Tibial artery (tissue), 4 donors: Measurements from ENCODE around the gene TRMT10B.

ENCODE experiments used
- DNase-seq, 2 donors: peaks; one replicate each; pipeline ENCODE4 v3.0.0-alpha.2; 2019
- H3K27ac ChIP-seq, 2 donors: fragments of 200-600 bp; sonication (generic) in 1 of 2; 1 replicate in 1 of 2; 2 replicates in 1 of 2; pipeline ENCODE4 v1.5.1; 2018 to 2019; ENCODE audit warnings: mild to moderate bottlenecking in 1 of 2
- H3K27me3 ChIP-seq, 2 donors: fragments of 200-600 bp; sonication (generic) in 1 of 2; one replicate each; pipeline versions ENCODE4 v1.5.1 to v1.6.0; 2016 to 2019
- H3K36me3 ChIP-seq, 3 donors: fragments of 200-600 bp; sonication (generic) in 2 of 3; one replicate each; pipeline ENCODE4 v1.5.1; 2016 to 2019; ENCODE audit warnings: mild to moderate bottlenecking in 2 of 3
- H3K4me1 ChIP-seq, 4 donors: fragments of 200-600 bp; sonication (generic) in 2 of 4; 1 replicate in 3 of 4; 2 replicates in 1 of 4; pipeline ENCODE4 v1.5.1; 2016 to 2019
- H3K4me3 ChIP-seq, 2 donors: fragments of 200-600 bp; sonication (generic) in 1 of 2; 1 replicate in 1 of 2; 2 replicates in 1 of 2; pipeline ENCODE4 v1.5.1; 2018 to 2019; ENCODE audit warnings: mild to moderate bottlenecking in 2 of 2
- H3K9me3 ChIP-seq, 3 donors: fragments of 200-600 bp; sonication (generic) in 1 of 3; one replicate each; pipeline ENCODE4 v1.5.1; 2016 to 2019
- CTCF ChIP-seq, 2 experiments: fragments of 200-600 bp in 1 of 2; fragments of 450-650 bp in 1 of 2; IDR thresholded peaks; one replicate each; pipeline ENCODE4 v1.5.1; 2017 to 2019; ENCODE audit warnings: antibody characterized with exemption in 2 of 2, mild to moderate bottlenecking in 1 of 2, moderate library complexity in 1 of 2
- intact Hi-C: fragments of 100-400 bp; cut with DNase I; formaldehyde crosslinking; loops from one replicate; pipeline ENCODE4 v1.15.0; 2023; ENCODE audit warnings: low total_unique reads

Gene TRMT10B

GRCh38 chr9:37740631-37741328 lies 12.8 kb upstream of the TRMT10B start:
- intact Hi-C loops, result loop anchor here (10.0 kb wide), 1 partner anchor 164 kb away; the partner anchor contains the start of gene SLC25A51
- Histone ChIP-seq H3K4me3 (no peak overlapping the region), H3K4me1 (no peaks in the 10 kb centered on the region), H3K9me3 (no peaks in the 10 kb centered on the region), H3K27me3 (peaks cover 0 to 5% of the 10 kb centered on the region in 2 donors), H3K27ac (no peak overlapping the region), H3K36me3 (no peaks in the 10 kb centered on the region)
- no peak for DNase-seq
- TF ChIP-seq CTCF (IDR thresholded peaks at IDR 0.05), result no peak

GRCh38 chr9:37745970-37746369 lies 7.6 kb upstream of the TRMT10B start:
- no peaks in the 10 kb centered on the region for H3K9me3 ChIP-seq
- intact Hi-C loops, result loop anchor here (10.0 kb wide), 1 partner anchor 159 kb away; the partner anchor contains the start of gene SLC25A51
- no peak for DNase-seq
- H3K27me3 ChIP-seq, result no peaks in the 10 kb centered on the region
- H3K4me1 ChIP-seq, result no peaks in the 10 kb centered on the region
- H3K4me3 ChIP-seq, result no peak overlapping the region
- H3K36me3 ChIP-seq, result no peaks in the 10 kb centered on the region
- TF ChIP-seq CTCF (IDR thresholded peaks at IDR 0.05), result no peak
- H3K27ac ChIP-seq, result no peak overlapping the region

- no peak for DNase-seq
- no peaks in the 10 kb centered on the region for H3K36me3 ChIP-seq
- no peaks in the 10 kb centered on the region for H3K27me3 ChIP-seq
- no peaks in the 10 kb centered on the region for H3K4me1 ChIP-seq
- H3K9me3 ChIP-seq, result no peaks in the 10 kb centered on the region
- no peak overlapping the region for H3K27ac ChIP-seq
- intact Hi-C loops, result loop anchor here (10.0 kb wide), 1 partner anchor 158 kb away; the partner anchor contains the start of gene SLC25A51
- H3K4me3 ChIP-seq, result no peak overlapping the region
- TF ChIP-seq CTCF (IDR thresholded peaks at IDR 0.05), result no peak
Observed at GRCh38 chr9:37746448-37747270, 6.9 kb upstream of the TRMT10B start.

GRCh38 chr9:37747271-37747753 lies 6.3 kb upstream of the TRMT10B start:
- Histone ChIP-seq H3K27me3 (no peaks in the 10 kb centered on the region), H3K4me3 (no peak overlapping the region), H3K27ac (no peak overlapping the region), H3K36me3 (no peaks in the 10 kb centered on the region), H3K4me1 (no peaks in the 10 kb centered on the region), H3K9me3 (no peaks in the 10 kb centered on the region)
- intact Hi-C loops, result loop anchor here (10.0 kb wide), 1 partner anchor 157 kb away; the partner anchor contains the start of gene SLC25A51
- peak; percentile 62 to 86 for TF ChIP-seq CTCF (IDR thresholded peaks at IDR 0.05)
- DNase-seq, result no peak

GRCh38 chr9:37749129-37749528 lies 4.5 kb upstream of the TRMT10B start:
- no peak for DNase-seq
- TF ChIP-seq CTCF (IDR thresholded peaks at IDR 0.05), result no peak
- Histone ChIP-seq H3K36me3 (no peaks in the 10 kb centered on the region), H3K4me1 (peaks cover 0 to 5% (median under 1%) of the 10 kb centered on the region in 4 donors), H3K9me3 (no peaks in the 10 kb centered on the region), H3K4me3 (no peak overlapping the region), H3K27me3 (no peaks in the 10 kb centered on the region), H3K27ac (no peak overlapping the region)
- intact Hi-C loops, result loop anchor here (10.0 kb wide), 1 partner anchor 156 kb away; the partner anchor contains the start of gene SLC25A51
